Stimulated activated CD8-positive, alpha-beta memory T cell treated with anti-CD3 and anti-CD28 coated beads, Interleukin-7, amount 100 ng/mL, for 4 hours (primary cell): ENCODE results near the gene INO80.

Experiments
- DNase-seq, 2 donors: peaks; one replicate each; pipeline ENCODE4 v3.0.0-alpha.2; 2020; ENCODE audit warnings: low read depth in 2 of 2

Gene INO80

DNA sequence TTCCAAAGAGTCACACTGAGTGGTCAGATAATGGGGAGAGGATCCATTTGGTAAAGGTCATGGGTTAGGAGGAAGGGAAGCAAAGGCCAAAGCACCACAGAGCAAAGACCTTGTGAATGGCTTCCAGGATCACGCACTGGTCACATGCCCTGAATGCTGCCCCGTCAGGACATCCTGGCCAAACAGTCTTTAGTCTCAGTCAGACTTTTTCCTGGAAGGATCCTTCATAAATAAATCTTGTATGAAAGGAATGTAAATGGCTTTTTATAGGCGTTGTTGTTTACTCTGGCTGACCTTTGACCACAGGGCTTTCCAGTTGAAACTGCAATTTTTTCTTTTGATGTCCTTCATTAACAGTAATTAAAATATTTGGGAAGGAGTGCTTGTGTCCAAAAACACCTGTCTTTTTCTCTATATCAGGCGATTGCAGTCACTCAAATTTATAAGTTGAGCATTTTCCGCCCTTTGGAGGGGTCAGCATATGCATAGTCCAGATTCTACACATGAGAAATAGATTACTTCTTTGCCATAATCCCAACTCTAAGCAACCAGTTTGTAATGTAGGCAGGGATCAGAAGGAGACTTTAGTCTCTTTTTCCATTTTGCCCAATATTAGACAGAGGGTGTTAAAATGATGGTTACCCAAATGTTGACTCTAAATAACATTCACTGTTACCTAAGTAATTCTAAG, 114.4 kb downstream of the INO80 start:
- no peak for DNase-seq

DNA sequence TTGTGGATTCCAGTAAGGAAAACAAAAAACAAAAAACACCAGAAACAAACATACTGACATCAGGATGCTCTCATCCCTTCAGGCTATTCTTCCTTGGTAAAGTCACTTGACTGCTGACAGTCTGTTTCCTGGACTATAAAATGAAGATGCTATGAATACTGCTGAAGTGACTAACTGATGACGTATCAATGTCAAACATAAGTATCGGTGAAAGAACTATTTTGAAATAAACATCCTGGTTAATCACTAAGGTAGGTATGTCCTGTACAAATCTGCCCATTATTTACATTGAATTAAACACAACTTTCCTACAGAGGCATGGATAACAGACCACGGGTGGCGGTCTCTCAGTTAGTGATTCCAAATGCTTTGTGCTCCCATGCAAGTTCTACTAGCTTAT, 116.9 kb downstream of the INO80 start:
- DNase-seq = no peak

DNA sequence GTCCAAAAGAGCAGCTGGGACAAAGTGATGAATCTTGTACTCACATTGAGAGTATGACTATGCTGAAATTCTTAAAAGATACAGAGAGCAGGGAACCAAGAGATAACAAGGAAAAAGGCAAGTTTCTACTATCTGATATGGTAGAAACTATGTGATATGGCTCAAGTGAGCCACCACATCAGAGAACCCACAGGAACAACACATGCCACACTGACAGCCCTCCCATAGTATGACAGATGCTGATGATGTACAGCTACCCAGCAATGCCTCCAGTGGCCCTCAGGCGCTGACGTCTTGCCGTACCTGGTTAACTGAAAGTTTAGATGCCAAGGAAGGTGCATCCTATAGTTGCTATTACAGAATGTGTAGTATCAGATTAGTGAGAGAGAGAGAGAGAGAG, 120.4 kb downstream of the INO80 start:
- DNase-seq = no peak

DNA sequence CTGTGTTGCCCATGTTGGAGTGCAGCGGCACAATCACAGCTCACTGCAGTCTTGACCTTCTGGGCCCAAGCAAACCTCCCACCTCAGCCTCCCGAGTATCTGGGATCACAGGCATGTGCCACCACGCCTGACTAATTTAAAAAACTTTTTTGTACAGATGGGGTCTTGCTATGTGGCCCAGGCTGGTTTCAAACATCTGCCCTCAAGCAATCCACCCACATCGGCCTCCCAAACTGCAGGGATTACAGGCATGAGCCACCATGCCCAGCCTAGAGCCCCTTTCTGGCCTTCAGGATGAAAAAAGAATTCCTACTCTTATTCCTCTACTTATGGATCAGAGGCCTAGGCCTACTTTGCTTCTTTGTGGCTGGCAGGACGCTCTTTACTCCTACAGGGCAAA, 123.3 kb downstream of the INO80 start:
- DNase-seq = no peak

DNA sequence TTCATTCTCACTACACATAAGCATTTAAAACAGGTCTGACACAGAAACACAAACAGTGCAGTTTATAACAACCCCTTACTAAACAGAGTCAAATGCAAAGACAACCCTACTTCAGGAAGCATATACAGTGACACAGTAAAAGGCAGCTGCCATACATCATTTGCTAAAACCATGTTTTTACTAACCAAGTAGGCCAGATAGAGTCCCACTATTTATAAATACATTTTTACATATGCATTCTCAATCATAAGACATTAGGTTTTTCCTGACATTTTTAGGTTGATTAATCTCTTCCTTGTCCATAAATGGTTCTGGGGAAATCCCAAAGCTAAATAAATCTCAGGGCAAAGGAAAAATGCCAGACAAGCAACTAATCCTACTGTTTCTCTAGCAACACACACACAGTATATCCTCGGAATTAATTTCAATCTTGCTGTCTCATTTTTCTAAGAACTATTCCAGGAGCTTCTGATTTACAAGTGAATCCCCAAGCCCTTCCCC, 123.8 kb downstream of the INO80 start:
- DNase-seq = no peak

DNA sequence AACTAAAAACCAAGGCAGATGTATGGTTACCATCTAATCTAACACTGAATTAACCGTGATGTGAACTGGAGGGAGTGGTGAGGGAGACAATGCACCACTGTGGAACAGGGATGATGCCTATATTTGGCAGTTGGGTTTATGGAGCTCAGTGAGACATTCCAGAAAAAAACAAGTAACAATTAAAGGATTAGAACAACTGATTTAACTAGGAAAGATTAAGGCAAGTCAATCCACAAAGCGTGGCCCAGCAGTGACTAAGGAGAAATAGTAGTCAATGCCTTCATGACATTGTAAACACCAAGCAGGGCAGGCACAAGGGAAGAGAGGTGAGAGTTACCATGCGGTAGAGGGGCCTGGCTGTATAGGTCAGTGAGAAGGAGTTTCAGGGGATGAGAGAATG, 124.7 kb downstream of the INO80 start:
- DNase-seq = no peak

DNA sequence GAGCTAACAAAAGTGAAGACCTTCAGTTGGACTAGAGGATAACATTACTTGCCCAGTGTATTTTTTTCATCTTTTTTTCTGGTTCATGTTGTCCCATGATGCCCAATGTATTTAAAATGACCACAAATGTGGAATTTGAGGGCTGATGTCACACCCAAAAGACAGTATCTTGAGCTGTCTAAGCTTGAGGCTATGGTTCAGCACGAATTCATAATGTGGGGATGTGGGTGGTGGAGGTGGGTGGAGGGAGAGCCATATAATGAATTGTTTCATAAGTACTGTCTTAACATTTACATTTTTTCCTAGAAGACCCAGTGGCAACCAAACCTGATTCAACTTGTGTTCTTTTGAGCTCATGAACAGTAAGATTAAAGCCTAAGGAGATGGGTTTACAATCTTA, 125.3 kb downstream of the INO80 start:
- DNase-seq = no peak

DNA sequence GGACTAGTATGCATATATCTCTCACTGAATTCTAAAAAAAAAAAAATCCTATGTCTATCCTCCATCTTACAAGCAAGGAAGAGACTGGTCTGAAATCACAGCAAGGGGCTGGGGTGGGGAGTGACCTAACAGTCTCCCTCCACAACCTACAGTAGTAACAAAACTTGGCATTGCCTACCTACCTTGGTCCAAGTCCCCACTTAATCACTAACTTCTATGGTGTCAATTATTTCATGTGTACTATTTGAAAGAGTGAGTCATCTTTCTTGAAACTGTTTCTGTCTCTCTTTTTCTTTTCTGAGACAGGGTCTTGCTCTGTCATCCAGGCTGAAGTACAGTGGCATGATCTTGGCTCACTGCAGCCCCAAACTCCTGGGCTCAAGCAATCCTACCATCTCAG, 126.0 kb downstream of the INO80 start:
- DNase-seq = no peak

DNA sequence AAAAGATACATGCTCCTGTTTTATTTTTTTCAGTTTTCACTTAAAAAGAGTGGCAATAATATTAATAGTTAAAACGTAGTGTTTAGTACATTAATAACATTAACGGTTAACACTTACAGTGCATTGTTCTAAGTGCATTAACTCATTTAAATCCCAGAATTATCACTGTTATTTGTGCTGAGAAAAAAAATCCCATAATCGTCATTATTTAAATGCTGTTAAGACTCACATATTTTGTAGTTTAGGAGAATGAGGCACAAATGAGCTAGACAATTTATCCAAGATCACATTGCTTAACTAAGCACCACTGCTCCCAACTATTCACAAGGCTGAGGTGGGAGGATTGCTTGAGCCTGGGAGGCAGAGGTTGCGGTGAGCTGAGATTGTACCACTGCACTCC, 127.9 kb downstream of the INO80 start:
- DNase-seq = no peak

DNA sequence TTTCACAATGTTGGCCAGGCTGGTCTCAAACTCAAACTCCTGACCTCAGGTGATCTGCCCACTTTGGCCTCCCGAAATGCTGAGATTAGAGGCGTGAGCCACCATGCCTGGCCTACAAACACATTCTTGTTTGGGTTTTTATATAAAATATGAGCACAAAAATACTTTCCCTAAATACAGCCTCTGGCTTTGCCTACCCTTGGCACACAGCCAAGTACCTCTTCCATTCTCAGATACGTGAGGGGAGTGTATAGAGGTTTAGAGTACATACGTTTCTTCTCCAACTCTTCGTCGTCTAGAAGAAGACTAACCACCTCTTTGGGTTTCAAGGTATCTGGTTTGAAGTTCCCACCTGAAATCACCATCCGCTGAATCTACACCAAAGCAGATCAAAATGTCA, 129.3 kb downstream of the INO80 start:
- no peak for DNase-seq

DNA sequence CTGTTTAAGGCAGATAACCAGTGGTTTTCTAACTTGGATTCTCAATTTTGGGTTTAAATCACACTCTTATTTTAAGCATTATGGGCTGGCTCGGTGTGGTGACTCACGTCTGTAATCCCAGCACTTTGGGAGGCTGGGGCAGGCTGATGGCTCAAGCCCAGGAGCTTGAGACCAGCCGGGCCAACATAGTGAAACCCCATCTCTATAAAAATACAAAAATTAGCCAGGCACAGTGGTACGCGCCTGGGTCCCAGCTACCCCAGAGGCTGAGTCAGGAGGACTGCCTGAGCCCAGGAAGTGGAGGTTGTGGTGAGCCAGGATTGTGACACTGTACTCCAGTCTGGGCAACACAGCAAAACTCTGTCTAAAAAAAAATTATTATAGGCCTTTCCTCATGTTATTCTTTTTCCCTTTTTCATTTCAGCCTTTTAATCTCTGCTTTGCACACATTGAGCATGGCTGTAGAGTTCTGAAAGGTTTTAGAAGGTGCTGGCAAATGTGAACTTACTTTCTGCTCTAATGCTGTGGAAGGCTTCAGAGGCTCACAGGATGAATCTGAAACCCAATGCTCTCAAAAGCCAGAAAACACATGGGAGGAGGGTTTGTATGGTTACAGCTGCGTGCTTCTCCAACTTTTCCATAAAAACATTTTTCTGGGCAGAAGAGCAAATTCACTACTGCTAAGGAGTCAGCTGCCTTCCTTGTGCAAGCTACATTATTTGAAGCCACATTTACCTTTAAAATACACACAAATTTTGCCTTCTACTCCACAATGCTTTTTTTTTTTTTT, 130.3 kb downstream of the INO80 start:
- no peak for DNase-seq

DNA sequence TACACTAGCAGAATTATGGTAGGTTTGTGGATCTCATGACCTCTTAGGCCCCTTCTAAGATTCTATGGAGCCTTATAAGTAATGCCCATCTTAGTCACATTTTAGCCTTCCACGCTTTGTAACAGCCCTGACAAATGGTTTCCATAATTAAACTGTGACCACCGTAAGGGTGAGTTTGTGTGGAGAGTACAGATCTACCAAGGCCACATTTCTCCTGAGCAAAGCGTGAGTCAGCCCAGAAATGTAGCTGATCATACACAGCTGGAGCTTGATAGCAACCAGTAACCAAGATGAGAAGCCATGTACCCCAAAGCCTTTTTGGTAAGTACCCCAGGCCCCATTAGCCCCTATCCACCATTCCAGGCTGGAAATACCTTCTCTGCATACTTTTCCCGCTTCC, 131.1 kb downstream of the INO80 start:
- no peak for DNase-seq

DNA sequence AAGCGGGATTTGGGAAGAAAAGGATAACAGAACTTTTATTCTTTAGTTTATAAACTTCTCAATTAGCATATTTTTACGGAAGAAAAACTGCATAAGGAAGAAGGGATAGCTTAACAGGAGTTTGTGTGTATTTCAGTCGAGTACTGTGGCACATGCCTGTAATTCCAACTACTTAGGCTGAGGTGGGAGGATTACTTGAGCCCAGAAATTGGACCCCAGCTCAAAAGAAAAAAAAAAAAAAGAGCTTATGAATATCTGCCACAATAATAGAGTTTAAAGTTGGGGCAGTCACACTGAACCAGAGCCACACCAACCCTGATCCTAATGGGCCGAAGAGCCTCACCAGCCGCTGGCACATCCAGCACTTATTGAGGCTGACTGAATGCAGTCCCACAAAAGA, 131.7 kb downstream of the INO80 start:
- no peak for DNase-seq

DNA sequence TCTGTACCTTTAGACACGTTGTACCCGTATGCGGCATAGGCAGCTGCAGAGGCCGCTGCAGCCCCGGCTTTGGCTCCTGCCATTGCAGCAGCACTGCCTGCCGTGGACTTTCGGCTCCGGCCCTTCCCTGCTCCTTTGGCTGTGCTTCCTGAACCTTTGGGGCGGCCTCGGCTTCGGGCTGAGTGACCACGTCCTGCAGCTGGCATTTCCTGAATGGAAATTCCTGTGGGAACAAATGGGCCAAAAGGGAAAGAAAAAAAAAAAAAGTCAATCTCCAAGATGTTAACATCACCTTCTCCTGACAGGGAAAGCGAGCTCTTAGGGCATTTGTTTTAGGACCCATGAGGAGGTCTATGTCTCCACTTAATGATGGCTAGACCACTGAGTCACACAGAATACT, 133.2 kb downstream of the INO80 start:
- no peak for DNase-seq

DNA sequence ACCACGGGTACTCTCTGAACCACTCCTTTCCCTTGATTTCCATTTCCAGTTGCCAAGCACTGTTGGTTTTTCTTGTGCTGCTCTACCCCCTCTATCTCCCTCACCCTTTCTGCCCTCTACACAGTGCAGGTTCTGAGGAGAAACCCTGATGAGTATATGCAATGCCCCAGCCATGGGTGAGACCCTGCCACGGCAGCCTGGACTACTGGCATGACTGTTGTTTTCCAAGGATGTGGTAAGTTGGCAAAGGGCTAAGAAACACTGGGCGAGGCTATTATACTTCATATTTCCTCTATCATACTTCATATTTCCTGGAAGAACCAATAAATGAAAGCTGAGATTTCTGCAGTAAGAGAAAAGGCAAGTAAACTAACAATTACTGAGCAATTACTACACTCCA, 134.9 kb downstream of the INO80 start:
- DNase-seq = no peak

DNA sequence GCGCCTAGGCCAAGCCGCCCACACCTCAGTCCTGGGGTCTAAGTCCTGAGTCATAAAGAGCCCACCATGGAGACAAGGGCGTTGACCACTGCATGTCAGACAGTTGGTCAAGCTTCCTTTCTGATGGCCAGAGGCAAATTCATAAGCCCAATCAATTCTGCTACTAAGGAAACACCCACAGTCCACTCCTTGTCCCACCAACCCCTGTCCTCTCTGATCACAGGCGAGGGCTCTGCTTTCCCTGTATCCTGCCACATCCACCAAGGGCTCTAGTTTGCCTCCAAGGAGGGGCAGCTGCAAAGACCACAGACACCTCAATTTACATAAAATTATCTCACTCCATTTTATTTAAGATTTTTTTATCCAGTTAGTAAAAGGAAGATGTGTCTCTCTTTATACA, 137.5 kb downstream of the INO80 start:
- DNase-seq = no peak

DNA sequence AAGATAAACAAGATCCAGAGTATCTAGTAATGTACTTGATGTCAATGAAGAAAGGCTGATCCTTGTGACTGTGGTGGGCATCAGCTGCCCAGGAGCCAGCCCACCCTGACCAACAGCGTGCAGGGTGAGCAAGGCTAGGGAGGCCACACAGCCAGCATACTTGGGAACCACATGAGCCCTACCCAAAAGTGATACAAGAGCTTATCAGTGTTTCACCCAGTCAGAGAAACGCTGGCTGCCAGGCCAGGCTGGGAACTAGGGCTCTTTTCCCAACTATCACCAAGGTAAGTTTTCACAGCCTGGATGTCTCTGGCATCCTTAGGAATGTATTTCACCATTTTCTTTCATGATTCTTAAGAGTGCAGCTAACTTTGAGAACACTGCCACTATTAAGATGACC, 137.9 kb downstream of the INO80 start:
- DNase-seq = no peak

DNA sequence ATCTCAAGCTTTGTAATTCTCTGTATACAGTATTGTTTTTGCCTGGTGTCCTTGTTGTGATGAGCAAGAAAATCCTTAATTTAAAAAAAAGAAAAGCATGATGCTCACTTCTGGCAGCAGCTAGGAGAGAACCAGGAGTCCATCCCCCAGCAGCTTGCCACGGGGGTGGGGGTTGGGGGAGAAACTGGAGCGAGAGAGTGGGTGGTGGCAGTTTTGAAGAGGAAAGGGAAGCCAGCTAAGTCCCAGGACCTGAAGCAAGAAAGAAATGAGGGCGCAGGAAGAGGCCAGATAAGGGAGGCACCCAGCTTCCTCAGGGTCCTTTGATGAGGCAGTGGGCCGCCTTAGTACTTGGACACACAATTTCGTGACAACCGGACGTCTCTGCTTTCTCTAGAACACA, 139.3 kb downstream of the INO80 start:
- no peak for DNase-seq

DNA sequence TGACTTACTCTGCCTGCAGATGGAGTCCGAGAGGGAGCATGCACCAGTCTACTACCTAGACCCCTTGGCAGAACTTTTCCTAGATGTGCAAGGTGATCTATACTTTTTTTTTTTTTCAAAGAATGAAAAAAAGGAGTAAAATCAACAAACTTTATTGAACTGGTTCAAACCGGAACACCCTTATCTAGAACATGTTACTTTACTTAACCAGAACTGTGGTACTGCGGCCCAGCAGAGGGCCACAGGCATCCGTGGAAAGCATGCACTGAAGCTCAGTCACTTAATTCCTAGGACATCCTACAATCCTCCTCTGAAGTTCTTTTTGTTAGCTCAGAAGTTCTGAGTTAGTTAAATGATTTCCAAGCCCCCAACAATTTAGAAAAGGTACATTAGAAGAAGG, 141.2 kb downstream of the INO80 start:
- no peak for DNase-seq

DNA sequence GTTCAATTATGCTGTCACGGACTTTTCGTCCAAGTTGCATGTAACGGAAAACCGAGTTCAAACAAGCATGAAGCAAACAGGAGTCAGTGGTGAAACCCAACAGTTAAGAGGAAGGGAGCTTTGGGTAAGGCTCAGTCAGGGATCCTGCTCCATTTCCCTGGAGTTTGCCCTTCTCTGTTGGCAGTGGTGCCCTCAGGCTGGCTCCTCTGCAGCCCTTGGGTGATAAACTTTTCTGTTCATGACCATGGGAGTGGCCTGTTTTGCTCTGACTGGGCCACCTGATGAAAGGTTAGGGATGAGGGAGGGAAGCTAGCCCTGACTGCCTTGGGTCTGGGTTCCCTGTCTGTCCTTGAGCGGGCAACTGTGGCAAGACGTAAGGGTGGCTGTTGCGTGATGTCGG, 146.7 kb downstream of the INO80 start:
- DNase-seq = no peak

DNA sequence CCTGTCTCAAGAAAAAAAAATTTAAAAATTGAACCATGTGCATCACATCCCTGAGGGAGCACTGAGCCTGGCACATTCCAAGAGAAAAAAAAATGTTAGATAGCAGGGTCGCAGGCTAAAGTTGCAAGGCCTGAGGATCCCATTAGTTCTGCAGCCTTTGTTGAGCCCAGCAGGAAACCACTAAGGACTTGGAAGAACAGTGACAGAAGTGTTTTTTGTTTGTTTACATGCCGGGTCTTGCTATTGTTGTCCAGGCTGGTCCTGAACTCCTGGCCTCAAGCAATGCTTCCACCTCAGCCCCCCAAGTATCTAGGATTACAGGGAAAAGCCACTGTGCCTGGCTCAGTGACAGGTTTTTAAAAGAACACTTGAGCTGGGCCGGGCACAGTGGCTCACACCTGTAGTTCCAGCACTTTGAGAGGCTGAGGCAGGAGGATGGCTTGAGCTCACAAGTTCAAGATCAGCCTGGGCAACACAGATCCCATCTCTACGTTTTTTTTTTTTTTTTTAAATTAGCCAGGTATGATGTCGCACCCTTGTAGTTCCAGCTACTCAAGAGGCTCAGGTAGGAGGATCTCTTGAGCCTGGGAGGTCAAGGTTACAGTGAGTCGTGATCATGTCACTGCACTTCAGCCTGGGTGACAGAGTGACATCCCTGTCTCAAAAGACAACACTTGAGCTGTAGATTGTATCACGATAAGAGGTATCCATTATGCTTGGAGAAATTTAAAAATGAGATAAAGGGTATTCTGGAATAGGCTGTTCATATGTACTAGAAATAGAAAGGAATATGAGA, 147.6 kb downstream of the INO80 start:
- no peak for DNase-seq

DNA sequence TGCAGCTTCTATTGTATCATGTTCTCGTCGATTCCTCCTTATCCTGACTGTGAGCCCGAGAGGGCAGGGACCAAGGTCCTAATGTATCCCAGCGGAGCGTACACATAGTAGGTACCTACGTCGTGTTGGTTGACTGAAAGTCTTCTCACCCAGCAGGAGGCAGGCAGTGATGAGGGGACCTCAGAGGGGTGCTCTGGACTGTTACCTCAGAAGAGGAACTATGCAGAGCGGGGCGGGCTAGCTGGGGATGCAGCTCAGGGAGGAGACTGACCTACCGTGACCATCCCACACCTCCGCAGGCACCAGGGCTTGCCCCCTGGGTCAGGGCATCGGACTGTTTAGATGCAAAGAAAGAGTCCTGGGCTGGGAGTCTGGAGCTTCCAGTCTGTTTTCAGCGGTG, 151.4 kb downstream of the INO80 start:
- DNase-seq = no peak

DNA sequence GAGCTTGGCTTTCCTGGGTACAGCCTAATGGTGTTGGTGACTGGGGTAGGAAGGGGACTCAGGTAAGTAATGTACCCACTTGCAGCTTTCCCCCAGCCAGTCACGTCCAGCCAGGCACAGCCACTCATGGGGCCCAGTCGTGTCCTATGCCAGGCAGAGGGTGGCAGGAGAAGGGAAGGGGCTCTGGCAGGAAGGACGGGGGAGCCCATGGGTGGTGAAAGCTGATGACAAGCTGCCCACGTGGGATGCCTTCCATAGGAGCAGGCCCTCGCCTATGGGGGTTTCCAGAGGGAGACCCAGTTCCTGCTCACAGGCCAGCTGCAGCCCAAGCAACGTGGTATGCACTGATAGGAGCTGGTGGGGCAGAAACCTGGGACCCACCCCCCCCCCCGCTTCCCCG, 152.1 kb downstream of the INO80 start:
- DNase-seq = no peak
